HepG2 (cell line): ENCODE data around the gene S100A13. TPM values are rescaled to one million over a fixed set of nuclear protein-coding genes. Genes with fewer than 3 reads are reported as not detected.

Experiments
- ATAC-seq: fragments of 200-7000 bp; cut with Tn5 transposase; 3 replicates; pipeline ENCODE4 v1.9.1; 2020; ENCODE audit warnings: mild to moderate bottlenecking, moderate library complexity
- BruUV-seq: library from RNA; stranded (reverse); fragments of 400-500 nt; replicated peaks from 2 replicates; lab custom pipeline; 2021; lab: Mats Ljungman, UMichigan
- CTCF ChIA-PET: fragments of 300-600 bp; formaldehyde crosslinking; extraction: SDS; loops from one replicate; lab custom pipeline; 2021; ENCODE audit warnings: low total read pairs, inconsistent platforms, low intra/inter-chr PET ratio; lab: Yijun Ruan, JAX
- POLR2A ChIA-PET: fragments of 350-600 bp; sonication (Branson Sonifier 250); formaldehyde crosslinking; loops from one replicate; lab custom pipeline; 2020; ENCODE audit warnings: antibody characterized with exemption, inconsistent platforms; lab: Yijun Ruan, JAX
- DNase-seq: peaks from one replicate; pipeline ENCODE4 v3.0.0-alpha.2; 2015; ENCODE audit warnings: low spot score
- FAIRE-seq: peaks from 3 replicates; lab custom pipeline; 2011; peaks lifted over from hg19 to GRCh38; lab: Jason Lieb, UNC
- H2AFZ ChIP-seq: one replicate; pipeline ENCODE4 v1.6.1; 2011; ENCODE audit warnings: low read length, inconsistent platforms
- H3K27ac ChIP-seq: fragments of 300-600 bp; 3 replicates; pipeline ENCODE4 v1.8.0; 2011; ENCODE audit warnings: mixed run types, mild to moderate bottlenecking, mixed read lengths, low read length, inconsistent platforms; ENCODE audit not compliant: insufficient read depth; ENCODE audit errors: extremely low read length
- H3K27me3 ChIP-seq, 2 experiments: fragments of 200-600 bp in 1 of 2; 2 replicates in 1 of 2; 3 replicates in 1 of 2; pipeline versions ENCODE4 v1.6.0 to v1.8.0; 2011; ENCODE audit warnings: low read length in 2 of 2, mild to moderate bottlenecking in 2 of 2, moderate library complexity in 2 of 2, inconsistent platforms in 1 of 2; ENCODE audit not compliant: insufficient read depth in 2 of 2, control insufficient read depth in 1 of 2
- H3K36me3 ChIP-seq, 2 experiments: fragments of 200-600 bp in 1 of 2; replicated peaks in 1 of 2; 2 replicates in 1 of 2; 3 replicates in 1 of 2; pipeline versions ENCODE4 v1.5.1 to v1.8.0; 2011; ENCODE audit warnings: low read length in 2 of 2, inconsistent platforms in 1 of 2; ENCODE audit not compliant: insufficient read depth in 2 of 2, control insufficient read depth in 1 of 2
- H3K4me1 ChIP-seq: 2 replicates; pipeline ENCODE4 v1.5.1; 2012; ENCODE audit warnings: low read length, inconsistent platforms; ENCODE audit not compliant: insufficient read depth
- H3K4me2 ChIP-seq: 2 replicates; pipeline ENCODE4 v1.6.0; 2011; ENCODE audit warnings: low read depth, low read length, inconsistent platforms
- H3K4me3 ChIP-seq, 3 experiments: fragments of 200-600 bp in 1 of 3; sonication (generic), shearing (Covaris generic) in 1 of 3; replicated peaks in 1 of 3; 2 replicates each; pipeline ENCODE4 v1.5.1; 2011 to 2016; ENCODE audit warnings: low read length in 3 of 3, inconsistent platforms in 2 of 3, low read depth in 2 of 3, mild to moderate bottlenecking in 2 of 3, control low read depth in 1 of 3, mixed read lengths in 1 of 3; ENCODE audit not compliant: insufficient read depth in 1 of 3
- H3K79me2 ChIP-seq: one replicate; pipeline ENCODE4 v1.6.1; 2011; ENCODE audit warnings: low read length, inconsistent platforms; ENCODE audit not compliant: insufficient read depth
- H3K9ac ChIP-seq: 2 replicates; pipeline ENCODE4 v1.6.0; 2011; ENCODE audit warnings: mild to moderate bottlenecking, low read depth, low read length, inconsistent platforms; ENCODE audit not compliant: insufficient read depth
- H3K9me3 ChIP-seq: 2 replicates; pipeline ENCODE4 v1.5.1; 2012; ENCODE audit warnings: mild to moderate bottlenecking, low read length
- H4K20me1 ChIP-seq: 2 replicates; pipeline ENCODE4 v1.6.0; 2011; ENCODE audit warnings: inconsistent platforms, mild to moderate bottlenecking, low read length, moderate library complexity; ENCODE audit not compliant: insufficient read depth
- BHLHE40 ChIP-seq: IDR thresholded peaks from 2 replicates; pipeline ENCODE4 v1.6.1; 2011; ENCODE audit warnings: low read length, improper control_type of control experiment
- HDAC2 ChIP-seq: sonication (generic); formaldehyde crosslinking; IDR thresholded peaks from 2 replicates; pipeline ENCODE4 v1.4.0; 2020; ENCODE audit warnings: missing genetic modification reagents
- KMT2A ChIP-seq: sonication (generic); formaldehyde crosslinking; IDR thresholded peaks from 2 replicates; pipeline ENCODE4 v1.4.0; 2020; ENCODE audit warnings: missing genetic modification reagents
- MEIS2 ChIP-seq: sonication (generic); formaldehyde crosslinking; IDR thresholded peaks from 2 replicates; pipeline ENCODE4 v1.9.0; 2021; ENCODE audit warnings: mild to moderate bottlenecking, missing genetic modification reagents
- NCOA5 ChIP-seq: sonication (generic); formaldehyde crosslinking; IDR thresholded peaks from 2 replicates; pipeline ENCODE4 v1.4.0; 2020; ENCODE audit warnings: missing genetic modification reagents
- STAT5B ChIP-seq: sonication (generic); formaldehyde crosslinking; IDR thresholded peaks from 2 replicates; pipeline ENCODE4 v1.4.0; 2020; ENCODE audit warnings: missing genetic modification reagents
- ZNF781 ChIP-seq: sonication (generic); formaldehyde crosslinking; IDR thresholded peaks from 2 replicates; pipeline ENCODE4 v1.5.1; 2020; ENCODE audit warnings: borderline replicate concordance, mild to moderate bottlenecking, missing genetic modification reagents; ENCODE audit errors: not compliant biosample characterization
- WGBS: methylation state at CpG from one replicate; pipeline ENCODE4 v1.1.6; 2017; ENCODE audit warnings: low lambda C conversion rate; 5-methylcytosine and 5-hydroxymethylcytosine counted together
- in situ Hi-C: cut with HindIII; loops from 2 replicates; pipeline ENCODE4 v1.10.0; 2017; ENCODE audit warnings: low pct_unique_long_range_greater_than_20kb; ENCODE audit not compliant: extremely low pct_ligation_motif_present
- intact Hi-C: fragments of 100-400 bp; cut with micrococcal nuclease; formaldehyde crosslinking; loops from one replicate; pipeline ENCODE4 v1.10.0; 2022; ENCODE audit not compliant: unreplicated experiment
- polyA plus RNA-seq, 8 experiments: library from polyadenylated mRNA; depleted of rRNA in 3 of 8; stranded (reverse) in 7 of 8; unstranded in 1 of 8; fragments of >200 nt; fragmentation: Illumina TruSeq in 4 of 8; extraction: Trizol in 4 of 8; gene quantifications; 2 replicates each; pipeline versions ENCODE4 v1.2.1 to v1.2.3, GENCODE V29; 2011 to 2016; ENCODE audit warnings: low read depth in 4 of 8, missing spikeins in 1 of 8, mixed read lengths in 1 of 8; ENCODE audit not compliant: insufficient read depth in 1 of 8
- total RNA-seq, 5 experiments: library from RNA; depleted of rRNA; stranded (reverse); fragments of >200 nt; fragmentation: Illumina TruSeq; extraction: Trizol; gene quantifications; 2 replicates each; pipeline ENCODE4 v1.2.3, GENCODE V29; 2016; ENCODE audit warnings: low read depth in 1 of 5
- TF ChIP-seq, protein P1 (sequence below): sonication (generic); formaldehyde crosslinking; IDR thresholded peaks from 2 replicates; pipeline ENCODE4 v1.5.1; 2020; ENCODE audit warnings: mild to moderate bottlenecking, missing genetic modification reagents, moderate library complexity
- TF ChIP-seq, protein P2 (sequence below), 2 experiments: sonication (generic) in 1 of 2; formaldehyde crosslinking in 1 of 2; IDR thresholded peaks; 2 replicates each; pipeline versions ENCODE4 v1.4.0 to v1.6.1; 2018 to 2020; ENCODE audit warnings: missing genetic modification reagents in 2 of 2, borderline replicate concordance in 1 of 2, low read depth in 1 of 2, mild to moderate bottlenecking in 1 of 2, missing biosample characterization in 1 of 2
- TF ChIP-seq, protein P3 (sequence below): sonication (generic); formaldehyde crosslinking; IDR thresholded peaks from 2 replicates; pipeline ENCODE4 v1.4.0; 2020; ENCODE audit warnings: missing genetic modification reagents, borderline replicate concordance

S100A13 gene
- total and polyA plus RNA-seq, 2 of the 13 experiments (the other 11 are each of a cell fraction or from before 2014, with no cell fraction given): 89.5 to 172 TPM

DNA sequence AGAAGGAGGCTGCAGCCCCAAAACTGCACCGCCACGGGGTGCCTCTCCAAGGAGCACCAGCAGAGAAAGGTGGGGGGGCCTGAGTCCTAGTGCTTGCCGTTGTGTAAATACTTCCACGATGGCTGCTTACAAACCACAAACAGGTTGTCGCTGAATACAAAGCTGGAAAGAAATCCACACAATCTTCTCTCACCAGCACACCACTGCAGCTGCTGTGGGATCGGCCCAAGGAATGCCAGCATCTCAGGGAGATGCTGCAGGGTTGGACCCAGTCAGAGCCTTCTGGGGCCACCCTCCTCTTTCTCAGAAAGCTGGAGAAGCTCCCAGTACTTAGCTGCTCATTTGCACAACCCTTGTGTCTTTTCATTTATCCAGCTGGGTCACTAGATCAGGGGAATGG is 8.1 kb downstream of the S100A13 start:
- no peaks in the 10 kb centered on the region for H4K20me1 ChIP-seq
- H3K9me3 ChIP-seq: no peaks in the 10 kb centered on the region
- H3K36me3 ChIP-seq: peaks cover 1 to 3% of the 10 kb centered on the region in 2 experiments; a peak in 1 of 5 replicates
- FAIRE-seq (no peak), ATAC-seq (no peak), DNase-seq (no peak)
- POLR2A ChIA-PET: interaction anchor here (1.2 to 15.2 kb wide), 4 partner anchors 8 to 15 kb away, joined by 3 to 390 read pairs (median 9); partner anchors contain the start of genes CHTOP, S100A13, S100A14 and S100A16
- H3K79me2 ChIP-seq: no peaks in the 10 kb centered on the region
- no peak overlapping the region for H3K27ac ChIP-seq
- 89% methylated on average over 4 of the region's 6 CpGs for WGBS
- no peak overlapping the region for H3K4me3 ChIP-seq
- no peak overlapping the region for H2AFZ ChIP-seq
- peaks cover 31% of the 10 kb centered on the region for H3K4me1 ChIP-seq
- in situ Hi-C loops: no loop called here
- no peak overlapping the region for H3K4me2 ChIP-seq
- intact Hi-C loops: no loop called here
- H3K27me3 ChIP-seq: no peaks in the 10 kb centered on the region
- no TSS peak for BruUV-seq
- CTCF ChIA-PET: no interaction called here
- TF ChIP-seq KMT2A (CRISPR knock-in tag) (no peak), NCOA5 (no peak), MEIS2 (no peak)
- TF ChIP-seq, all 625 proteins: peak for 0
- H3K9ac ChIP-seq: no peak overlapping the region

DNA sequence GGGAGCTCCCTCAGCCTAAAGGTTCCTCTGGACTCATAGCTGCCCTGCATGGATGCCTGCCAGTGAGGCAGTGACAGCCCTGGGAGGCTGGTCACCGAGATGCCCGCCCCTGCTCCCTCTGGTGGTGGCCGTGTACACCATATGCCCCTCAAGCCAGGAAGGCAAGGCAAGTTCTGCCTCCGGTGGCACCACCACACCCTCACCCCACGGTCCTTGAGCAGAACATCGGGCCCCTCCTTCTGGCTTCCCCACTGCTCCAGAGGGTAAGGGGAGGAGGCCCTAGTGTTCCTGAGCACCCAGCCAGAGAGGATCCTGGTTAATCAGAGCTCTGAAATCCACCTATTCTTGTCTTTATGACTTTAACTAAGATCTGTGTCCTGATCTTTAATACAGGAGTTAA is 9.6 kb downstream of the S100A13 start:
- Histone ChIP-seq H4K20me1 (no peaks in the 10 kb centered on the region), H3K27me3 (no peaks in the 10 kb centered on the region), H3K4me1 (peaks cover 46% of the 10 kb centered on the region), H3K36me3 (peaks cover 1 to 2% of the 10 kb centered on the region in 2 experiments; a peak in 1 of 5 replicates), H3K4me3 (no peak overlapping the region), H3K79me2 (peaks cover 3% of the 10 kb centered on the region), H3K9me3 (no peaks in the 10 kb centered on the region), H2AFZ (no peak overlapping the region), H3K4me2 (no peak overlapping the region), H3K9ac (no peak overlapping the region), H3K27ac (no peak overlapping the region)
- no TSS peak for BruUV-seq
- no peak for DNase-seq
- no peak for FAIRE-seq
- intact Hi-C loops: no loop called here
- ATAC-seq: no peak
- ChIA-PET POLR2A (interaction anchor here (1.2 to 15.2 kb wide), 3 partner anchors 6 to 13 kb away, joined by 3 to 390 read pairs (median 12); partner anchors contain the start of genes S100A13, S100A14 and S100A16), CTCF (no interaction called here)
- in situ Hi-C loops: no loop called here
- 96% methylated on average over 4 of the region's 6 CpGs for WGBS
- TF ChIP-seq STAT5B (CRISPR knock-in tag) (no peak), ZNF781 (CRISPR knock-in tag) (no peak), BHLHE40 (no peak), HDAC2 (no peak)
- TF ChIP-seq, protein P1, sequence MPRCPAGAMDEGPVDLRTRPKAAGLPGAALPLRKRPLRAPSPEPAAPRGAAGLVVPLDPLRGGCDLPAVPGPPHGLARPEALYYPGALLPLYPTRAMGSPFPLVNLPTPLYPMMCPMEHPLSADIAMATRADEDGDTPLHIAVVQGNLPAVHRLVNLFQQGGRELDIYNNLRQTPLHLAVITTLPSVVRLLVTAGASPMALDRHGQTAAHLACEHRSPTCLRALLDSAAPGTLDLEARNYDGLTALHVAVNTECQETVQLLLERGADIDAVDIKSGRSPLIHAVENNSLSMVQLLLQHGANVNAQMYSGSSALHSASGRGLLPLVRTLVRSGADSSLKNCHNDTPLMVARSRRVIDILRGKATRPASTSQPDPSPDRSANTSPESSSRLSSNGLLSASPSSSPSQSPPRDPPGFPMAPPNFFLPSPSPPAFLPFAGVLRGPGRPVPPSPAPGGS (CRISPR knock-in tag): no peak
- TF ChIP-seq, protein P2, sequence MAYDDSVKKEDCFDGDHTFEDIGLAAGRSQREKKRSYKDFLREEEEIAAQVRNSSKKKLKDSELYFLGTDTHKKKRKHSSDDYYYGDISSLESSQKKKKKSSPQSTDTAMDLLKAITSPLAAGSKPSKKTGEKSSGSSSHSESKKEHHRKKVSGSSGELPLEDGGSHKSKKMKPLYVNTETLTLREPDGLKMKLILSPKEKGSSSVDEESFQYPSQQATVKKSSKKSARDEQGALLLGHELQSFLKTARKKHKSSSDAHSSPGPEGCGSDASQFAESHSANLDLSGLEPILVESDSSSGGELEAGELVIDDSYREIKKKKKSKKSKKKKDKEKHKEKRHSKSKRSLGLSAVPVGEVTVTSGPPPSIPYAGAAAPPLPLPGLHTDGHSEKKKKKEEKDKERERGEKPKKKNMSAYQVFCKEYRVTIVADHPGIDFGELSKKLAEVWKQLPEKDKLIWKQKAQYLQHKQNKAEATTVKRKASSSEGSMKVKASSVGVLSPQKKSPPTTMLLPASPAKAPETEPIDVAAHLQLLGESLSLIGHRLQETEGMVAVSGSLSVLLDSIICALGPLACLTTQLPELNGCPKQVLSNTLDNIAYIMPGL (CRISPR knock-in tag; IDR thresholded peaks at IDR 0.05; ENCODE audit: borderline replicate concordance in 1 of 2, low read depth in 1 of 2): no peak
- TF ChIP-seq, protein P3, sequence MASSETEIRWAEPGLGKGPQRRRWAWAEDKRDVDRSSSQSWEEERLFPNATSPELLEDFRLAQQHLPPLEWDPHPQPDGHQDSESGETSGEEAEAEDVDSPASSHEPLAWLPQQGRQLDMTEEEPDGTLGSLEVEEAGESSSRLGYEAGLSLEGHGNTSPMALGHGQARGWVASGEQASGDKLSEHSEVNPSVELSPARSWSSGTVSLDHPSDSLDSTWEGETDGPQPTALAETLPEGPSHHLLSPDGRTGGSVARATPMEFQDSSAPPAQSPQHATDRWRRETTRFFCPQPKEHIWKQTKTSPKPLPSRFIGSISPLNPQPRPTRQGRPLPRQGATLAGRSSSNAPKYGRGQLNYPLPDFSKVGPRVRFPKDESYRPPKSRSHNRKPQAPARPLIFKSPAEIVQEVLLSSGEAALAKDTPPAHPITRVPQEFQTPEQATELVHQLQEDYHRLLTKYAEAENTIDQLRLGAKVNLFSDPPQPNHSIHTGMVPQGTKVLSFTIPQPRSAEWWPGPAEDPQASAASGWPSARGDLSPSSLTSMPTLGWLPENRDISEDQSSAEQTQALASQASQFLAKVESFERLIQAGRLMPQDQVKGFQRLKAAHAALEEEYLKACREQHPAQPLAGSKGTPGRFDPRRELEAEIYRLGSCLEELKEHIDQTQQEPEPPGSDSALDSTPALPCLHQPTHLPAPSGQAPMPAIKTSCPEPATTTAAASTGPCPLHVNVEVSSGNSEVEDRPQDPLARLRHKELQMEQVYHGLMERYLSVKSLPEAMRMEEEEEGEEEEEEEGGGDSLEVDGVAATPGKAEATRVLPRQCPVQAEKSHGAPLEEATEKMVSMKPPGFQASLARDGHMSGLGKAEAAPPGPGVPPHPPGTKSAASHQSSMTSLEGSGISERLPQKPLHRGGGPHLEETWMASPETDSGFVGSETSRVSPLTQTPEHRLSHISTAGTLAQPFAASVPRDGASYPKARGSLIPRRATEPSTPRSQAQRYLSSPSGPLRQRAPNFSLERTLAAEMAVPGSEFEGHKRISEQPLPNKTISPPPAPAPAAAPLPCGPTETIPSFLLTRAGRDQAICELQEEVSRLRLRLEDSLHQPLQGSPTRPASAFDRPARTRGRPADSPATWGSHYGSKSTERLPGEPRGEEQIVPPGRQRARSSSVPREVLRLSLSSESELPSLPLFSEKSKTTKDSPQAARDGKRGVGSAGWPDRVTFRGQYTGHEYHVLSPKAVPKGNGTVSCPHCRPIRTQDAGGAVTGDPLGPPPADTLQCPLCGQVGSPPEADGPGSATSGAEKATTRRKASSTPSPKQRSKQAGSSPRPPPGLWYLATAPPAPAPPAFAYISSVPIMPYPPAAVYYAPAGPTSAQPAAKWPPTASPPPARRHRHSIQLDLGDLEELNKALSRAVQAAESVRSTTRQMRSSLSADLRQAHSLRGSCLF (CRISPR knock-in tag): no peak
